HG03196 (cell line): ENCODE data around the gene RNFT1.
"Not testable (repeated sequence)": the region's sequence is repeated elsewhere in the genome, so short reads cannot be mapped to it uniquely, and the experiment has no call there.

ENCODE experiments used
- ATAC-seq: cut with Tn5 transposase; IDR thresholded peaks from one replicate; pipeline ENCODE4 v1.9.1; 2021; ENCODE audit not compliant: unreplicated experiment

RNFT1 gene

GRCh38 chr17:59930121-59930520, 34.4 kb downstream of the RNFT1 start:
- not testable (repeated sequence) for ATAC-seq

GRCh38 chr17:59920637-59921036, 43.9 kb downstream of the RNFT1 start:
- ATAC-seq, result not testable (repeated sequence)

- no peak for ATAC-seq
Observed at GRCh38 chr17:59916446-59916845, 48.1 kb downstream of the RNFT1 start.

- ATAC-seq, result no peak
Observed at GRCh38 chr17:59914274-59914854, 50.2 kb downstream of the RNFT1 start.

GRCh38 chr17:59907467-59907866, 57.1 kb downstream of the RNFT1 start:
- no peak for ATAC-seq

GRCh38 chr17:59903455-59903854, 61.1 kb downstream of the RNFT1 start:
- no peak for ATAC-seq
